ENCODE measurements around the gene TIAL1. TPM values are rescaled to one million over a fixed set of nuclear protein-coding genes. Genes with fewer than 3 reads are reported as not detected.

Gene TIAL1
- total and polyA plus RNA-seq, 2 donors (not counting 3 experiments of a cell fraction or from before 2014, with no cell fraction given), result 57.7 to 150 TPM

DNA sequence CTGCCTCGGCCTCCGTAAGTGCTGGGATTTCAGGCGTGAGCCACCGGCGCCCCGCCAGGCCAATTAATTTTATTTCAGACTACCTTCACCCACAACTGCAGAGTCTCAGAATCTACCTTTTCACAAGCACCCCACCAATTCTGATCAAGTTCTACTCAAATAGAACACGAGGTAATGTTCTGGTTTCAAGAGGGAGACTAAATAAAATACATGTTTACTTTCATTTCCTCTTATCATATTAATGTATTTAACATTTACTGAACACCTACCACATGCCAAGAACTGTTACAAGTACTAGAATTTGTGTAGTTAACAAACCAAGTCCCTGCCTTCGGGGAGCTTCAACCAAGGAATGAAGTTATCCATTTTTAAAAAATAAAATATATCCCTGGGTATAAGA is 28.8 kb downstream of the TIAL1 start:
- Histone ChIP-seq H2AFZ (ENCODE audit: low read depth, low read length) (no peak overlapping the region), H3K9me1 (replicated peaks; ENCODE audit: control insufficient read depth, extremely low read depth, insufficient read depth, low read length) (no peaks in the 10 kb centered on the region), H3K27me3 (ENCODE audit: control insufficient read depth in 2 of 2, insufficient read depth in 2 of 2, low read length in 2 of 2) (no peaks in the 10 kb centered on the region), H3K36me3 (ENCODE audit: control insufficient read depth in 2 of 2, extremely low read depth in 1 of 2, insufficient read depth in 2 of 2, low read length in 2 of 2) (no peaks in the 10 kb centered on the region), H3K9me3 (replicated peaks; ENCODE audit: control insufficient read depth, insufficient read depth, low read length) (no peaks in the 10 kb centered on the region), H3K4me3 (replicated peaks in 1 of 3; ENCODE audit: insufficient read depth in 1 of 3, low read depth in 1 of 3, low read length in 3 of 3) (no peak overlapping the region), H3K4me2 (ENCODE audit: insufficient read depth, low read length) (no peak overlapping the region), H3K9ac (replicated peaks; ENCODE audit: extremely low read depth, insufficient read depth, low read length) (no peak overlapping the region), H3K27ac (ENCODE audit: insufficient read depth, low read depth, low read length) (no peak overlapping the region), H3K4me1 (ENCODE audit: control insufficient read depth, extremely low read depth, insufficient read depth, low read length) (no peaks in the 10 kb centered on the region), H4K20me1 (replicated peaks; ENCODE audit: control insufficient read depth, extremely low read depth, insufficient read depth, low read length) (no peaks in the 10 kb centered on the region), H3K79me2 (ENCODE audit: control insufficient read depth, insufficient read depth, low read length) (no peaks in the 10 kb centered on the region)
- ChIA-PET POLR2A (no interaction called here), CTCF (interaction anchor here (2.2 kb wide), 1 partner anchor 368 kb away, joined by 6 read pairs; no protein-coding TSS in a partner anchor)
- TF ChIP-seq GATA2 (IDR thresholded peaks at IDR 0.05; ENCODE audit: insufficient read depth, insufficient read length, low read depth, low read length) (no peak), JUN (IDR thresholded peaks at IDR 0.05; ENCODE audit: borderline replicate concordance, insufficient read depth, insufficient read length, low read depth) (no peak), MYC (IDR thresholded peaks at IDR 0.05; ENCODE audit: low read depth, low read length) (no peak), FOS (IDR thresholded peaks at IDR 0.05; ENCODE audit: borderline replicate concordance, insufficient read depth, low read length) (no peak), POLR2AphosphoS5 (IDR thresholded peaks at IDR 0.05; ENCODE audit: insufficient read depth, low read depth, low read length) (no peak), POLR2A (IDR thresholded peaks at IDR 0.05; ENCODE audit: low read depth, low read length) (no peak), EZH2 (IDR thresholded peaks at IDR 0.05; ENCODE audit: borderline replicate concordance, low read depth, low read length, severe bottlenecking) (no peak)
- TF ChIP-seq, protein P1, sequence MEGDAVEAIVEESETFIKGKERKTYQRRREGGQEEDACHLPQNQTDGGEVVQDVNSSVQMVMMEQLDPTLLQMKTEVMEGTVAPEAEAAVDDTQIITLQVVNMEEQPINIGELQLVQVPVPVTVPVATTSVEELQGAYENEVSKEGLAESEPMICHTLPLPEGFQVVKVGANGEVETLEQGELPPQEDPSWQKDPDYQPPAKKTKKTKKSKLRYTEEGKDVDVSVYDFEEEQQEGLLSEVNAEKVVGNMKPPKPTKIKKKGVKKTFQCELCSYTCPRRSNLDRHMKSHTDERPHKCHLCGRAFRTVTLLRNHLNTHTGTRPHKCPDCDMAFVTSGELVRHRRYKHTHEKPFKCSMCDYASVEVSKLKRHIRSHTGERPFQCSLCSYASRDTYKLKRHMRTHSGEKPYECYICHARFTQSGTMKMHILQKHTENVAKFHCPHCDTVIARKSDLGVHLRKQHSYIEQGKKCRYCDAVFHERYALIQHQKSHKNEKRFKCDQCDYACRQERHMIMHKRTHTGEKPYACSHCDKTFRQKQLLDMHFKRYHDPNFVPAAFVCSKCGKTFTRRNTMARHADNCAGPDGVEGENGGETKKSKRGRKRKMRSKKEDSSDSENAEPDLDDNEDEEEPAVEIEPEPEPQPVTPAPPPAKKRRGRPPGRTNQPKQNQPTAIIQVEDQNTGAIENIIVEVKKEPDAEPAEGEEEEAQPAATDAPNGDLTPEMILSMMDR (IDR thresholded peaks at IDR 0.05; ENCODE audit: extremely low read depth in 1 of 2, insufficient read depth in 1 of 2, low read depth in 1 of 2, low read length in 2 of 2), result no peak
- TF ChIP-seq, protein P2, sequence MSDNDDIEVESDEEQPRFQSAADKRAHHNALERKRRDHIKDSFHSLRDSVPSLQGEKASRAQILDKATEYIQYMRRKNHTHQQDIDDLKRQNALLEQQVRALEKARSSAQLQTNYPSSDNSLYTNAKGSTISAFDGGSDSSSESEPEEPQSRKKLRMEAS (IDR thresholded peaks at IDR 0.05; ENCODE audit: insufficient read depth, insufficient read length), result no peak
- dilution Hi-C loops (cut with MboI; ENCODE audit: extremely low pct_ligation_motif_present, low sequenced_read_pairs) (no loop called here), intact Hi-C loops (cut with micrococcal nuclease) (no loop called here)
- no peak for DNase-seq (ENCODE audit: low read depth, low spot score)
- FAIRE-seq, result no peak
- no TSS peak for BruUV-seq (replicated peaks)

Data from endothelial cell of umbilical vein (primary cell).